WTC11 (cell line): ENCODE data around the gene KNDC1.

ENCODE experiments used
- CREB1 ChIP-seq: sonication (generic); formaldehyde crosslinking; IDR thresholded peaks from 2 replicates; pipeline ENCODE4 v1.8.0; 2023; ENCODE audit warnings: mild to moderate bottlenecking, missing genetic modification reagents
- TF ChIP-seq, protein P1 (sequence below): sonication (generic); formaldehyde crosslinking; IDR thresholded peaks from 2 replicates; pipeline ENCODE4 v1.8.1; 2023; ENCODE audit warnings: mild to moderate bottlenecking, missing genetic modification reagents, moderate library complexity
- TF ChIP-seq, protein P2 (sequence below): fragments of 200-600 bp; IDR thresholded peaks from 2 replicates; pipeline ENCODE4 v1.8.0; 2022; ENCODE audit warnings: antibody characterized with exemption
- TF ChIP-seq, protein P3 (sequence below): sonication (generic); formaldehyde crosslinking; IDR thresholded peaks from 2 replicates; pipeline ENCODE4 v1.8.1; 2022; ENCODE audit warnings: low read depth, mild to moderate bottlenecking, moderate library complexity, missing genetic modification reagents, borderline replicate concordance

DNA sequence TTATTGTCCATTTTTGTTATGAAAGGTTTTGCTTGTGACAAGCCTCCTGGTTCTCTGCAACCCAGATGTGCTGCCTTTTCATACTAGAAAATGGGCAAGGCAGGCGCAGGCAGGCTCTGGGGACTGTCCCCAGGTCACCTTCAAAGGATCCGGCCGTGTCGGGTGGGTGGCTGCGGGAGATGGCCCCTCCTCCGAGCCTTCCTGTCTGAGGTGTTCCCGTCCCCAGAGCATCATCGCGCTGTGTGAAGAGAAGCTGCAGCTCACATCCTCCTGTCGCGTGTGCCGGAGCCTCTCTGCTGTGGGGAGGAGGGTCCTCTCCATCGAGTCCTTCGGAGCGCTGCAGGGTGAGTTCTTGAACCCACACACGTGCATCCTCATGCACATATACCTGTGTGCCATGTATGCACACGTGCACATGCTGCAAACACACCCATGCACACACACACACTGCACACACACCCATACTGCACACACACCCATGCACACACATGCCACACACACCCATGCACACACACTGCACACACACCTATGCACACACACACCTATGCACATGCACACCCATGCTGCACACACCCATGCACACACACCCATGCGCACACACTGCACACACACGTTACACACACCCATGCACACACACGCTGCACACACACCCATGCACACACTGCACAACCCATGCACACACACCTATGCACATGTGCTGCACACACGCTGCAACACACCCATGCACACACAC is 23.8 kb downstream of the KNDC1 start:
- TF ChIP-seq, protein P1, sequence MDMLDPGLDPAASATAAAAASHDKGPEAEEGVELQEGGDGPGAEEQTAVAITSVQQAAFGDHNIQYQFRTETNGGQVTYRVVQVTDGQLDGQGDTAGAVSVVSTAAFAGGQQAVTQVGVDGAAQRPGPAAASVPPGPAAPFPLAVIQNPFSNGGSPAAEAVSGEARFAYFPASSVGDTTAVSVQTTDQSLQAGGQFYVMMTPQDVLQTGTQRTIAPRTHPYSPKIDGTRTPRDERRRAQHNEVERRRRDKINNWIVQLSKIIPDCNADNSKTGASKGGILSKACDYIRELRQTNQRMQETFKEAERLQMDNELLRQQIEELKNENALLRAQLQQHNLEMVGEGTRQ = no peak
- TF ChIP-seq, protein P2, sequence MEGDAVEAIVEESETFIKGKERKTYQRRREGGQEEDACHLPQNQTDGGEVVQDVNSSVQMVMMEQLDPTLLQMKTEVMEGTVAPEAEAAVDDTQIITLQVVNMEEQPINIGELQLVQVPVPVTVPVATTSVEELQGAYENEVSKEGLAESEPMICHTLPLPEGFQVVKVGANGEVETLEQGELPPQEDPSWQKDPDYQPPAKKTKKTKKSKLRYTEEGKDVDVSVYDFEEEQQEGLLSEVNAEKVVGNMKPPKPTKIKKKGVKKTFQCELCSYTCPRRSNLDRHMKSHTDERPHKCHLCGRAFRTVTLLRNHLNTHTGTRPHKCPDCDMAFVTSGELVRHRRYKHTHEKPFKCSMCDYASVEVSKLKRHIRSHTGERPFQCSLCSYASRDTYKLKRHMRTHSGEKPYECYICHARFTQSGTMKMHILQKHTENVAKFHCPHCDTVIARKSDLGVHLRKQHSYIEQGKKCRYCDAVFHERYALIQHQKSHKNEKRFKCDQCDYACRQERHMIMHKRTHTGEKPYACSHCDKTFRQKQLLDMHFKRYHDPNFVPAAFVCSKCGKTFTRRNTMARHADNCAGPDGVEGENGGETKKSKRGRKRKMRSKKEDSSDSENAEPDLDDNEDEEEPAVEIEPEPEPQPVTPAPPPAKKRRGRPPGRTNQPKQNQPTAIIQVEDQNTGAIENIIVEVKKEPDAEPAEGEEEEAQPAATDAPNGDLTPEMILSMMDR = no peak
- TF ChIP-seq, protein P3, sequence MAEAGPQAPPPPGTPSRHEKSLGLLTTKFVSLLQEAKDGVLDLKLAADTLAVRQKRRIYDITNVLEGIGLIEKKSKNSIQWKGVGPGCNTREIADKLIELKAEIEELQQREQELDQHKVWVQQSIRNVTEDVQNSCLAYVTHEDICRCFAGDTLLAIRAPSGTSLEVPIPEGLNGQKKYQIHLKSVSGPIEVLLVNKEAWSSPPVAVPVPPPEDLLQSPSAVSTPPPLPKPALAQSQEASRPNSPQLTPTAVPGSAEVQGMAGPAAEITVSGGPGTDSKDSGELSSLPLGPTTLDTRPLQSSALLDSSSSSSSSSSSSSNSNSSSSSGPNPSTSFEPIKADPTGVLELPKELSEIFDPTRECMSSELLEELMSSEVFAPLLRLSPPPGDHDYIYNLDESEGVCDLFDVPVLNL = no peak
- no peak for TF ChIP-seq CREB1 (CRISPR knock-in tag)
